SK-N-SH treated with all-trans-retinoic acid at 6 μM for 48 hours (cell line): ENCODE results near the gene COL8A2.

Experiments used
- ARNTL ChIP-seq: fragments of 450-650 bp; formaldehyde crosslinking; IDR thresholded peaks from 2 replicates; pipeline ENCODE4 v1.5.0; 2020; ENCODE audit warnings: low read depth, mild to moderate bottlenecking, moderate library complexity, borderline replicate concordance
- BACH2 ChIP-seq: fragments of 250-450 bp; sonication (Bioruptor Pico); IDR thresholded peaks from 2 replicates; pipeline ENCODE4 v1.9.0; 2021; ENCODE audit warnings: mild to moderate bottlenecking, borderline replicate concordance
- CSDC2 ChIP-seq: fragments of 250-450 bp; sonication (Bioruptor Pico); IDR thresholded peaks from 2 replicates; pipeline ENCODE4 v1.5.0; 2020; ENCODE audit warnings: mild to moderate bottlenecking, moderate library complexity
- GLIS3 ChIP-seq: fragments of 250-450 bp; sonication (Bioruptor Pico); IDR thresholded peaks from 2 replicates; pipeline ENCODE4 v1.5.0; 2020; ENCODE audit warnings: mild to moderate bottlenecking, moderate library complexity
- OSR1 ChIP-seq: fragments of 250-450 bp; sonication (Bioruptor Pico); IDR thresholded peaks from 2 replicates; pipeline ENCODE4 v1.8.0; 2022; ENCODE audit warnings: moderate library complexity, mild to moderate bottlenecking, inconsistent platforms
- RARB ChIP-seq: fragments of 250-450 bp; sonication (Bioruptor Pico); IDR thresholded peaks from 2 replicates; pipeline ENCODE4 v1.8.0; 2021; ENCODE audit warnings: mild to moderate bottlenecking, moderate library complexity
- SNAI2 ChIP-seq: fragments of 250-450 bp; sonication (Bioruptor Pico); IDR thresholded peaks from 2 replicates; pipeline ENCODE4 v1.5.0; 2020; ENCODE audit warnings: mild to moderate bottlenecking, moderate library complexity
- ZNF70 ChIP-seq: fragments of 450-650 bp; formaldehyde crosslinking; IDR thresholded peaks from 2 replicates; pipeline ENCODE4 v1.5.0; 2020; ENCODE audit warnings: mild to moderate bottlenecking, moderate library complexity
- TF ChIP-seq, protein P1 (sequence below): fragments of 250-450 bp; sonication (Bioruptor Pico); IDR thresholded peaks from 2 replicates; pipeline ENCODE4 v1.8.0; 2020; ENCODE audit warnings: mild to moderate bottlenecking, moderate library complexity, borderline replicate concordance

DNA sequence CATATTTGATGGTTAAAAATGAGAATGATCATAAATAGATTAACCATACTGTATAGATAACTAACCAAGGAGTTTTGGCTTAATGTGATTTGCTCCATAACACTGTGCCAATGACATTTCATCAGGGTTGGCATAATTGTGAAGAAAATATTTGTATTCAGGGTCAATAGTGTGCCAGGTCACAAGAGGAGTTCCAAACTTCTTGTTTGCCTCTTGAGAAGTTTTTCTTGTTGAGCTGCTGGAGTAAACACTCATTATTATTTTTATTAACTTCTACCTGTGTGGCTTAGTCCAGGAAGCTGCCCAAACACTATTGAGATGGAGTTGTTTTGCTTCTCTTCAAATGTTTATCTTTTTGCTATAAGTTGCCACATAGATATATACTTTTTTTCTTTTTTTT lies 38.4 kb upstream of the COL8A2 start:
- TF ChIP-seq RARB (CRISPR knock-in tag) (no peak), CSDC2 (no peak), GLIS3 (no peak), ZNF70 (CRISPR knock-in tag) (no peak), ARNTL (no peak), OSR1 (no peak), BACH2 (no peak), SNAI2 (no peak)
- TF ChIP-seq, protein P1, sequence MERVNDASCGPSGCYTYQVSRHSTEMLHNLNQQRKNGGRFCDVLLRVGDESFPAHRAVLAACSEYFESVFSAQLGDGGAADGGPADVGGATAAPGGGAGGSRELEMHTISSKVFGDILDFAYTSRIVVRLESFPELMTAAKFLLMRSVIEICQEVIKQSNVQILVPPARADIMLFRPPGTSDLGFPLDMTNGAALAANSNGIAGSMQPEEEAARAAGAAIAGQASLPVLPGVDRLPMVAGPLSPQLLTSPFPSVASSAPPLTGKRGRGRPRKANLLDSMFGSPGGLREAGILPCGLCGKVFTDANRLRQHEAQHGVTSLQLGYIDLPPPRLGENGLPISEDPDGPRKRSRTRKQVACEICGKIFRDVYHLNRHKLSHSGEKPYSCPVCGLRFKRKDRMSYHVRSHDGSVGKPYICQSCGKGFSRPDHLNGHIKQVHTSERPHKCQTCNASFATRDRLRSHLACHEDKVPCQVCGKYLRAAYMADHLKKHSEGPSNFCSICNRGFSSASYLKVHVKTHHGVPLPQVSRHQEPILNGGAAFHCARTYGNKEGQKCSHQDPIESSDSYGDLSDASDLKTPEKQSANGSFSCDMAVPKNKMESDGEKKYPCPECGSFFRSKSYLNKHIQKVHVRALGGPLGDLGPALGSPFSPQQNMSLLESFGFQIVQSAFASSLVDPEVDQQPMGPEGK (CRISPR knock-in tag) = no peak
